HG03342 (cell line): ENCODE measurements around the gene ZFPM1.

Source experiments
- ATAC-seq: cut with Tn5 transposase; IDR thresholded peaks from one replicate; pipeline ENCODE4 v1.9.1; 2021; ENCODE audit warnings: mild to moderate bottlenecking, moderate library complexity; ENCODE audit not compliant: unreplicated experiment

Gene ZFPM1

DNA sequence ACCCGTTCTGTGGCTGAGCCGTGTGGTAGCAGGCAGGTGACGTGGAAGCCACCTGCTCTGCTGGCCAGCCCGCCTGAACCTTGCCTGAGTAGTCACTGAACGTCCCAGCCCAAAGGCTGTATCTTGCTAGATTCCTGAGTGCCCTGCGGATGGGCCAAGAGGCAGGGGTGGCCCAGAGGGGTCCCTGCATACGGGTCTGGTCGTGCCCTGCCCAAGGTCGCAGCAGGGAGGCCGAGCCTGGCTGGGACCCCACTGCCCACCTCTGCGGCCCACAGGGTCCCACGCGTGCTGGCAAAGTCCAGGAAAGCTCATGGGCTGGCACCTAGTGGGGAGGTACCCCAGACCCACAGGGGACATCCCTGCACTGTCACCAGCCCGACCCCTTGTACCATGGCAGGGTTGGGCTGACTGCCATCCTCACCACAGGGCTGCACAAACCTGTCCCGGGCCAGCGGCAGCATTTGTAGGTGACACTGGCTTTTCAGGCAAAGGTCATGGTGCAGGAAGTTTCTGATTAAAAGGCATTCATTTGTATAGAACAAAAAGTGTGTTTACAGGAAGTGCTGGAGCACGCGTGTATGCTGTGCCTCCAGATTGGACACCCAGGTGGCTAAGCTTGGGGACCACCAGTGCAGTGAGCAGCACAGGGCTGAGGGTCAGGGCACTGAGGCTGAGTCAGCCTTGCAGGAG, 72.0 kb downstream of the ZFPM1 start:
- no peak for ATAC-seq

DNA sequence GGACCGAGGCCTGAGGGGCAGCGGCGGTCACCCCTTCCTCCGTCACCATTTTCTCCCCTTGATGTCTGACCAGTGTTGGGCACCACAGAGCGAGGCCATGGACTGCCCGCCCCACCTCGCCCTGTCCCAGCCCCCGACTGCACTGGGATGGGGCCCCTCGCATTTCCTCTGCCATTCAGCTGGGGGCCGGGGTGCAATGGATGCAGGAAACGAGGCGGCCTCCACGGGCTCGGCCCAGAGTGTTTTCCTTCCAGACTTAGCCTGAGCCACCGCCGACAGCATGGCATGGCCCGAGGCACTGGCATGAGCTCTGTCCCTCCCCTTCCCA, 72.5 kb downstream of the ZFPM1 start:
- no peak for ATAC-seq

DNA sequence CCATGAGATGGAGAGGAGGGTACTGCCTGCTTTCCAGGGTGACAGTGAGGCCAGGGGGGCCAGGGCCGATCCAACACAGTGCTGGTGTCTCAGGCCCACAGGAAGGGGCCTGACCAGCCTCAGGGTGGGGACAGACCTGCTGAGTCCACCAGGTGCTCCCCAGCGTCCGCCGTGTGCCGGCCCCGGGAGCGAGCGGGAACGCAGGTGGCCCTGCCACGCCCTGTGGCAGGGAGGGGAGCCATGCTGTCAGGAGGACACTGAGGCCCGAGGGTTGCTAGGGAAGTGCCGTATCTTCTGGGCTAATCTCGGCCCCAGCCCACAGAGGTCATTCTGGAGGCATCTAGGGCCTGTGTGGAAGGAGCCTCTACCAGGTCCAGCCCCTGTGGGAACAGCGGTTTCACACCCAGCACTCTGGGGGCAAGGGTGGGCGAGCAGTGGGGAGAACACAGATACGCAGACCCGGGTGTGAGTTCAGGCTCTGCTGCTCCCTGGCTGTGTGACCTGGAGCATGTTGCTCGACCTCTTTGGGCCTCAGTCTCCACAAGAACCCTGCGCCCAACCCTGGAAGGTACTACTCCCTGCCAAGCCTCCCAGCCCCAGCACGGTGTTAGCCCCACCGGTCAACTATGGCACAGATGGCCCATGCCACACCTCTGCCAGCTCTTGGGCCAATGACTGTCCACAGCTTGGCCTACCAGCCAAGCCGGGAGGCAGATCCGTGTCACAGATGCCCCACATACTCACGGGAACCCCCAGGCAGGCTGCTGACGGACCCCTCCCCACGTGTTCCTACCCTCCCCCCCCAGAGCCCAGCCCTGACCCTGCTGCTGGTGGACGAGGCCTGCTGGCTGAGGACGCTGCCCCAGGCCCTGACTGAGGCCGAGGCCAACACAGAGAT, 73.2 kb downstream of the ZFPM1 start:
- ATAC-seq = no peak

DNA sequence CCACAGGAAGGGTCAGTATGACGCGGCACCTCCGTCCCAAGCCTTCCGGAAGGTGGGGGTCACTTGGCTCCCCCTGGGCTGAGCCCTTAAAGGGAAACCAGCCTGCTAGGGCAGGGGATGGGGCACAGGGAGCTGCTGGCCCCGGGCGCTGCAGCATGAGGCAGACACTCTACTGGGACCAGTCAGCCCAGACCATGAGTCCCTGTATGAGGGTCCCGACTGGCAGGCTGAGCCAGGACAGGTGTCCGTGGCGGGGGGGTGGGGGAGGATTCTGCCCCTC, 73.8 kb downstream of the ZFPM1 start:
- ATAC-seq = no peak

DNA sequence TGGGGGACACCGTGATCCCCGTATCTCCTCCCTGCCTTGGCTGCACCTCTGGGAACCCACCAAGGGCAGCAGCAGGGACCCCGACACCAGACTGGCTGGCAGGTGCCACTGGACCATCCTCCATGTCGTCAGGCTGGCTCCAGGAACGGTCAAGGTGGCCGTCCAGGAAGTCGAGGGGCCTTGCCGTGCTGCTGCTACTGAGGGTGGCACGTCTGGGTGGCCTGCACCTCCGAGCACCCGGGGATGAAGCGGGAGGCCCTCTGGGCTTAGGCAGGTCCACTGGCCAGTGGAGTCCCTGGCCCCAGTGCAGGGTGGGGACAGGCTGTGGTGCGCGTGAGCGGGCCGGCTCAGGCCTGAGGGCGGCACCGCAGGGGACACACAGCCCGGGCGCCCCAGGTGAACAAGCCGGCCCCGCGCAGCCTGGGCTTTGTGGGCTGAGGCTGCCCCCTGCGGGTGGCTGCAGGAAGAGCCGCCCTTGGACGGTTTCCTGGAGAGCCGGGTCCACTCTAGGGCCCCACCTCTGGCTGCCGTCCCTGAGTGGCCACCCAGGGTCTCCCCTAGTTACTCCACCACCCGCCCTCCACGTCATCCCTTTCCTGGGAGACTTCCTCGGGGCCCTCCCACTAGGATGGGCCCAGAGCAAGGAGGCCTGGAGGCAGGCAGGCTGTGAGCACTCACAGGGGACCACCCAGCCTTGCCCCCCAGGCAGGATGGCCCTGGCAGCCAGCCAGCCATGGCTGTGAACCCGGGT, 74.3 kb downstream of the ZFPM1 start:
- ATAC-seq = no peak

DNA sequence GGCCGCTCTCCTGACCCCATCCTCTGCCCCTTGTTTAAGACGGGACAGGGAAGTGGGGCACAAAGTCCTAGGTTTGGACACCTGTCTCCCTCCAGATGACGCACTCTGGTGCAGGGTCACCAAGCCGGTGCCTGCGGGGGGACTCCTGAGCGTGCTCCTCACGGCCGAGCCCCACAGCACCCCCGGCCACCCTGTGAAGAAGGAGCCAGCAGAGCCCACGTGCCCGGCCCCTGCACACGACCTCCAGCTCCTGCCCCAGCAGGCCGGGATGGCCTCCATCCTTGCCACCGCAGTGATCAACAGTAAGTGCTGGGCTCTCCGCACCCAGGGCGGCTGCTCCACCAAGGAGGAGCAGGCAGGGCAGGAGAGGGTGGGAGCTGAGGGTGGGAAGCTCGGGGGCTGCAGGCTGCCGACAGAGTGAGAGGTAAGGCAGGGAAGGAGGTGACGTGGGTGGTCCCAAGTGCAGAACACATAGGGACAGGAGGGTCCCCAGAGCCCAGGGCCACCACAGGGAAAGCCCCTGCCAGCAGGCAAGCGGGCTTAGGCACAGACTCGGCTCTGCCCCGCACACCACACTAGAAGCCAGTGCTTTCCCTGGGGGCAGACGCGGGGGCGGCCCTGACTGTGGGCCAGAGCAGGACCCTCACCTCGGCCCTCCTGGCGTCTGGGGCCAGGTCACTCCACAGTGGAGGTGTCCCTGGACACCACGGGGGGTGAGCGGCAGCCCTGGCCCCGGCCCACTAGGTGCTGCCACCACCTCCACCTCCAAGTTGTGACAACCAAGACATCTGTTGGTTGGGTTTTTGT, 75.1 kb downstream of the ZFPM1 start:
- no peak for ATAC-seq

DNA sequence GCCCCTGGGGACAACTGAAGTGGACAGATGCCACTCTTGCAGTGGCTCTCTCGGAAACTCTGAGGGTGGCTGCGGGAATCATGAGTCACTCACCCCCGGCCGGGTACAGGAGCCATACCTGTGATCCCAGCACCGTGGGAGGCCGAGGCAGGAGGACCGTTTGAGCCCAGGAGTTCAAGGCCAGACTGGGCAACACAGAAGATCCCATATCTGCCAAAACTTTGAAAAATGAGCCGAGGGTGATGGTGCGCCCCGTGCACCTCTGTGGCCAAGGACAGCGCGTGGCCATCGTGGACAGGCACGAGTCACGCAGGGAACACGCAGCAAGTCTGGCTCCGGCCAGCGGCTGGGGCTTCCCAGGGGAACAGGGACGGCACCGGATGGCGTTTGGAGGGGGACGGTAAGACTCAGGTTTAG, 75.8 kb downstream of the ZFPM1 start:
- no peak for ATAC-seq

DNA sequence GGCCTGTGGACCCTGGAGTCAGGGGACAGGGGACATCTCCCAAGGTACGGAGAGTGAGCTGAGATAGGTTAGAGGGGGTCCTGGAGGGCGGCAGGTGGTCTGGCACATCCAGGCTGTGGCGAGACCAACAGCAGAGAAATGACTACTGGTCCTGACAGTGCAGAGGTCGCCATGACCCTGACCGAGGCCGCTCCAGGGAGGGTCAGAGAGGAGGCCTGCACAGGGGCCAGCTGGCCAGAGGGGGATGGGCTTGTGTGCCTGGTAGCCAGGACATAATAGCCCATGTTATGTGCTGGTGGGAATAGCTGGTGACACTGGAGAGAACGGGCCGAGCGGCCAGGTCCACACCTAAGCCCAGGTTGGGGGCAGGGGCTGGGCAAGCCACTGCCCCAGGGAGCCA, 76.5 kb downstream of the ZFPM1 start:
- ATAC-seq = no peak

DNA sequence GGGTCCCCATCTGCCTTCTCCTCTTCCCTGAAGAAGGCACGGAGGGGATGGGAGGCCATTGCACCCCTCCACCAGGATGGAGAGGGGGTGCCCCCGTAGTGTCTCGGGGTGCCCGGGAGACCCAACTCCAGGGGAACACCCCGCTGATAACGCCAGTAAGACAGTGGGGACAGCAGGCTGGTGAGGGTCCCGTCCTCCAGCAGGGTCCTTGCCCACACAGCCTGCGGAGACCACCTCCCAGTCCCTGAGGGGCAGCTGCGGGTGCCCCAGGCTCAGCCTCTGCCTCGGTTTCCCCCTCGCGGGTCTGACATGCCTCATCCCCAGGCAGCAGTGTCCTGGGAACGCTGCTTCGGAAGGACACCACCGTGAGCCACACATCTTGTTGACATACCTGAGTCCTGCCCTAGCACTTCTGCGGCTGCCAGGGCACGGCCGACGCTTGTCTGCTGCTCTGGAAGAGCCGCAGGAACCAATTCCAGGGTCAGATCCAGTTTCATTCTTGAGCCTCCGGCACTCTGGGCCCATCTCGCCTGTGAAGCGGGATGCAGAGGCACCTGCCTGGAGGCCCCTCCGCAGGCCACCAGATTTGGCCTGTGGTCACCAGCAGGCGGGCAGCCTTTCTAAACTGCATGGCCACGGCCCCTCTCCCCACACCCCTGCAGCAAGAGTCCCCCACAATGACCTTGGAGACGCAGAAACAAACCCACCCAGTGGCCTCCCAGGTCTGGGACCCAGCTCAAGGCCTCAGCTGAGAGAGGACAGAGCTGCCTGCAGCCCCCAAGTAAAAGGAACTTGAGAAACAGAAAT, 77.2 kb downstream of the ZFPM1 start:
- ATAC-seq = no peak

DNA sequence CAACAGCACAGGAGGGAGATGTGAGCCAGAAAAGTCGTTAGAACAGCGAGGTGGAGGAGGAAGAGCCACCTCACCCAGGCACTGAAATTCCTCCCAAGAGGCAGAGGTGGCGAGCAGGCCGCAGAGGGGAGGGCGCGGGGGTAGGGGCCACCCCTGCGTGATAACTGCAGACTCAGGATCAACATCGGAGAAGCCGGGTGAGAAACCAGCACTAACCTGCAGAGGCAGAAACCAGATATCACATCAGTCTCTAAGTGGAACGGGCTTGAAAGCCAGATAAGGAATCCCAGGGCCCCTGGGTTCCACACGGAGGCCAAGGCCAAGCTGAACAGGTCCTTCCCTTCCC, 77.8 kb downstream of the ZFPM1 start:
- no peak for ATAC-seq

DNA sequence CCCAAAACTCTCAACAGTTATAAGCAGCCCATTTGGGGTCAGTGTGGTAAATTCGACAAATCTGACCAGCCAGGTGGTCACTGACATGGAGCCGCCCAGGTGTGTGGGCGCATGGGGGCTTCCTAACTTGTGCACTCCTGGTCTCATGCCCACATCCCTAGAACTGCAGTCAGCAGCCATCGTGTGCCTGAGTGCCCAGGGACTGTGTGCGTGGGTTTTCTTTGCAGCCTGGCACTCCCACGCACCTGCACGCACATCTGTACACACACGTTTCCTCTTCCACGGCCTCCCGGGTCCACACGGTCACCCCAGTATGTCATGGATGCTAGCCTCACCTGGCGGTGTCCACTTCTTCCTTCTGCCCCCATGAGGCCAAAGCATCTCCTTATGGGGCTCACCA, 78.3 kb downstream of the ZFPM1 start:
- no peak for ATAC-seq

DNA sequence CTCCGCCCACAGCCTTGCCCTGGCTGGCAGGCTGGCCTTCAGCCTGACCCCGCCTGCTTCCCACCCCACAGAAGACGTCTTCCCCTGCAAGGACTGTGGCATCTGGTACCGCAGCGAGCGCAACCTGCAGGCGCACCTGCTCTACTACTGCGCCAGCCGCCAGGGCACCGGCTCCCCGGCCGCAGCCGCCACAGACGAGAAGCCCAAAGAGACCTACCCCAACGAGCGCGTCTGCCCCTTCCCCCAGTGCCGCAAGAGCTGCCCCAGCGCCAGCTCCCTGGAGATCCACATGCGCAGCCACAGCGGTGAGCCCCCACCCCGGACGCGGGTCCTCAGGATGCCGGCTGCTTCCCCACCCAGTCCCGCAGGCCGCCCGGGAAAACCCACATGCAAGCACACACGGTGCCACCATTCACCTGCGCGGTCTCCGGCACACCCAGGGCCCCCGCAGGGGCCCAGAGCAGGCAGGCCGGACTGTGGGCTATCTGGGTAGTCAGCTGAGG, 78.9 kb downstream of the ZFPM1 start:
- ATAC-seq = no peak

DNA sequence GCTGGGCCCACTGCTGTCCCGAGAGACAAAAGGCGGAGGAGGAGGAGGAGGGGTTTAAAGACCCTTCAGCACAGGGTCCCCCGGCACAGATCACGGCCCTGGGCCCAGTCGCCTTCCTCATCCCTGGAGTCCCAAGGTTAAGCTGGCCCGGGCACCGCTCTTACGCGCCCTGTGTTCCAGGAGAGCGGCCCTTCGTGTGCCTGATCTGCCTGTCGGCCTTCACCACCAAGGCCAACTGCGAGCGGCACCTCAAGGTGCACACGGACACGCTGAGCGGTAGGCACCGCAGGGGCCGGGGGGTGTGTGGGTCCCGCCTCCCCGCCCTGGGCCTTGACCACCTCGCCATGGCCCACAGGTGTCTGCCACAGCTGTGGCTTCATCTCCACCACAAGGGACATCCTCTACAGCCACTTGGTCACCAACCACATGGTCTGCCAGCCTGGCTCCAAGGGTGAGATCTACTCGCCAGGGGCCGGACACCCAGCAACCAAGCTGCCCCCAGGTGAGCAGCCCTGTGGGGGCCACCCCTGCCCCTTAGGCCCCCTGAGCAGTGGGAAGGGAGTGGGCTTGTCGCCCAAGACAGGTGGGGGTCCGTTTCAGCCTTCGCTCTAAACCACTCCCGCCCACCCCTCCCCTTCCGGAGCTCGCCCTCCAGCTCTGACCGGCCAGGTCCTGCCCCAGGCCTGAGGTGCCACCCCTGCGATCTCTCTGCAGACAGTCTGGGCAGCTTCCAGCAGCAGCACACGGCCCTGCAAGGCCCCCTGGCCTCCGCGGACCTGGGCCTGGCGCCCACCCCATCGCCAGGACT, 79.6 kb downstream of the ZFPM1 start:
- ATAC-seq = no peak

DNA sequence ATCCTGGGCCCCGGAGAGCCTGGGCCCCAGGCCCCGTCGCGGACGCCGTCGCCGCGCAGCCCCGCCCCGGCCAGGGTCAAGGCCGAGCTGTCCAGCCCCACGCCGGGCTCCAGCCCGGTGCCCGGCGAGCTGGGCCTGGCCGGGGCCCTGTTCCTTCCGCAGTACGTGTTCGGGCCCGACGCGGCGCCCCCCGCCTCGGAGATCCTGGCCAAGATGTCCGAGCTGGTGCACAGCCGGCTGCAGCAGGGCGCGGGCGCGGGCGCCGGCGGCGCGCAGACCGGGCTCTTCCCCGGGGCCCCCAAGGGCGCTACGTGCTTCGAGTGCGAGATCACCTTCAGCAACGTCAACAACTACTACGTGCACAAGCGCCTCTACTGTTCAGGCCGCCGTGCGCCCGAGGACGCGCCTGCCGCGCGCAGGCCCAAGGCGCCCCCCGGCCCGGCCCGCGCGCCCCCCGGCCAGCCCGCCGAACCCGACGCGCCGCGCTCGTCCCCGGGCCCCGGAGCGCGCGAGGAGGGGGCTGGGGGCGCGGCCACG, 80.4 kb downstream of the ZFPM1 start:
- no peak for ATAC-seq

DNA sequence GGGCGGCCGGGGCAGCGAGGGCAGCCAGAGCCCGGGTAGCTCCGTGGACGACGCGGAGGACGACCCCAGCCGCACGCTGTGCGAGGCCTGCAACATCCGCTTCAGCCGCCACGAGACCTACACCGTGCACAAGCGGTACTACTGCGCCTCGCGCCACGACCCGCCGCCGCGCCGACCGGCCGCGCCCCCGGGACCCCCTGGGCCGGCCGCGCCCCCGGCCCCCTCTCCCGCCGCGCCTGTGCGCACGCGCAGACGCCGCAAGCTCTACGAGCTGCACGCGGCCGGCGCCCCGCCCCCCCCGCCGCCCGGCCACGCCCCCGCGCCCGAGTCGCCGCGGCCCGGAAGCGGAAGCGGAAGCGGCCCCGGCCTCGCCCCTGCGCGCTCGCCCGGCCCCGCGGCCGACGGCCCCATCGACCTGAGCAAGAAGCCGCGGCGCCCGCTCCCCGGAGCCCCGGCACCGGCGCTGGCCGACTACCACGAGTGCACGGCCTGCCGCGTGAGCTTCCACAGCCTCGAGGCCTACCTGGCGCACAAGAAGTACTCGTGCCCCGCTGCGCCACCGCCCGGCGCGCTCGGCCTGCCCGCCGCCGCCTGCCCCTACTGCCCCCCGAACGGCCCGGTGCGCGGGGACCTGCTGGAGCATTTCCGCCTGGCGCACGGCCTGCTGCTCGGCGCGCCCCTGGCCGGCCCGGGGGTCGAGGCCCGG, 81.0 kb downstream of the ZFPM1 start:
- peak; percentile 67 for ATAC-seq

DNA sequence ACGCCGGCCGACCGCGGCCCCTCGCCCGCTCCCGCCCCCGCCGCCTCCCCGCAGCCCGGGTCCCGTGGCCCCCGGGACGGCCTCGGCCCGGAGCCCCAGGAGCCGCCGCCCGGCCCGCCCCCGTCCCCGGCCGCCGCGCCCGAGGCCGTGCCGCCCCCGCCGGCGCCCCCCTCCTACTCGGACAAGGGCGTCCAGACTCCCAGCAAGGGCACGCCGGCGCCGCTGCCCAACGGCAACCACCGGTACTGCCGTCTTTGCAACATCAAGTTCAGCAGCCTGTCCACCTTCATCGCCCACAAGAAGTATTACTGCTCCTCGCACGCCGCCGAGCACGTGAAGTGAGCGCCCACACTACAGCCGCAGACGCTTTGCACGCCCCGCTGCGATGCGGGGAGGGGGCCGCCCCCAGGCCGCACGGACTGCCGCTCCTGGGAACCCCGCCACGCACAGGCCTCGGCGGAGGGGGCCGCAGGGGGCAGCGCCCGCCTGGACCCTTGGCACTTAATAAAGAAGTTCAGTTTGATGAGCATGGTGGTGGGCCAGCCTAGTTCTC, 81.6 kb downstream of the ZFPM1 start:
- ATAC-seq = peak; percentile 25

DNA sequence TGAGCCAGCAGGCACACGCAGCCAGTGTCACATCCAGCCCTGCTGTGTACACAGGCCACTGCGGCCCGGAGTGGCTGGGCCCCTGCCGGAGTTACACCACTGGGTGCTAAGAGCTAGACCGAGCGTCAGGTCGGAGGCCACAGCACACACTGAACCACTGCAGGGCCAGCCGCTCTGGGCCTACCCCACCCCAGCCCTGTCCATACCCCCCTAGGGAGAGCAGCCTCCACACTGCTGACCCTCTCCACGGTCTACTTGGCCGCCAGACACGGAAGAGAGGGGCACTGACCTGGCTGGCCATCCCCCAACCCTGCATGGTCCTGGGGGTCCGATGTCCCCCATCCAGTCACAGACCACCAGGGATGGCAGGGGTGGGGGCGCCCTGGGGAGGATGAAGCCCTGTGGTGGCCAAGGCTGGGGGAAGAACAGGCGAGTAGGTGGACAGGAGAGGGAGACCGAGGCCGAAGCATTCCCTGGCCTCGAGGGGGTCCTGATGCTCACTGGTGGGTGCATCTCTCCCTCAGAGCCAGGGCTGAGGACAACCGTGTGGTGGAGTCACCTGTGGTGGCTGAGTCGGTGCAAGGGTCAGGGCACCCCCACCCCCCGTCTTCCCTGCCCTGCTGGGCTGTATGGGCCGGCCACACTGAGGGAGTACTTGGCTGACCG, 82.2 kb downstream of the ZFPM1 start:
- ATAC-seq = no peak

DNA sequence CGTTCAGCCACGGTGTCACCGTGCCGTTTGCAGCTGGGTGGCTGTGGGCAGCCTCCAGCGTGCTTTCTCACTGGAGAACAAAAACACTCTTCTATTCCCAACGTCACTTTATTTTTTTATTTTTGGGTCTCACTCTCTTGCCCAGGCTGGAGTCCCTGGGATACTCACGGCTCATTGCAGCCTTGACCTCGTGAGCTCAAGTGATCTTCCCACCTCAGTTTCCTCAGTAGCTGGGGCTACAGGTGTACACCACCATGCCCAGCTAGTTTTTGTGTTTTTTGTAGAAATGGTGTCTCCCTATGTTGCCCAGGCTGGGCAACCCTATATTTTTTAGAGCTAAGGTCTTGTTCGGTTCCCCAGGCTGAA, 82.8 kb downstream of the ZFPM1 start:
- ATAC-seq = no peak
